SU-DHL-6 (cell line): ENCODE measurements around the gene LRP6.
"Not testable (repeated sequence)": the region's sequence is repeated elsewhere in the genome, so short reads cannot be mapped to it uniquely, and the experiment has no call there.

Source experiments
- CTCF ChIP-seq: fragments of 200-600 bp; sonication (generic); IDR thresholded peaks from one replicate; pipeline ENCODE4 v1.5.1; 2017; ENCODE audit warnings: antibody characterized with exemption, mild to moderate bottlenecking, low read length, moderate library complexity; ENCODE audit not compliant: insufficient read depth, poor library complexity, severe bottlenecking
- EZH2phosphoT487 ChIP-seq: fragments of 200-600 bp; sonication (generic), shearing (Covaris generic); conservative IDR thresholded peaks from 2 replicates; pipeline ENCODE4 v1.6.1; 2018; ENCODE audit warnings: mild to moderate bottlenecking, antibody characterized with exemption, low read length, moderate library complexity, mixed read lengths

- TF ChIP-seq CTCF, EZH2phosphoT487: not testable (repeated sequence)
Observed at GRCh38 chr12:12256291-12256757, 10.5 kb downstream of the LRP6 start.
